Ovary (tissue), 3 donors: Measurements from ENCODE around the gene HDHD2.

ENCODE experiments used
- POLR2A ChIP-seq: fragments of 450-650 bp; IDR thresholded peaks from one replicate; pipeline ENCODE4 v1.6.1; 2017; ENCODE audit warnings: antibody characterized with exemption, mild to moderate bottlenecking, moderate library complexity
- TF ChIP-seq, protein P1 (sequence below), 3 donors: fragments of 450-650 bp in 2 of 3; fragments of 200-600 bp in 1 of 3; IDR thresholded peaks; one replicate each; pipeline versions ENCODE4 v1.5.1 to v1.8.0; 2016 to 2022; ENCODE audit warnings: antibody characterized with exemption in 3 of 3, mild to moderate bottlenecking in 1 of 3
- donor health status: DM: no; HTN: no; CAD: no.

DNA sequence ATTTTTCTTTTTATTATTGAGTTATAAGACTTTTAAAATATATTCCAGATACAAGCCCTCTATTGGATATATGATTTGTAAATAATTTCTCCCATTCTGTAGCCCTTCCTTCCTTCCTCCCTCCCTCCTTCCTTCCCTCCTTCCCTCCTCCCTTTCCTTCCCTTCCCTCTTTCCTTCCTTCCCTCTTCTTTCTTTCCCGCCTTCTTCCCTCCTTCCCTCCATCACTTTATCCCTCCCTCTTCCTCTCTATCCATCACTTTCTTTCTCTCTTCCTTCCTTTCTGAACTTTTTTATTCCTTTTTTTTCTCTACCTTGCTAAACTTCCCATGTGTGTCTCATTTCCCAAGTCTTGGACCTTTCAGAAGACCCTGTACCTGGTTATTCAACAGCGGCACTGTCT, 69.4 kb downstream of the HDHD2 start:
- TF ChIP-seq, protein P1, sequence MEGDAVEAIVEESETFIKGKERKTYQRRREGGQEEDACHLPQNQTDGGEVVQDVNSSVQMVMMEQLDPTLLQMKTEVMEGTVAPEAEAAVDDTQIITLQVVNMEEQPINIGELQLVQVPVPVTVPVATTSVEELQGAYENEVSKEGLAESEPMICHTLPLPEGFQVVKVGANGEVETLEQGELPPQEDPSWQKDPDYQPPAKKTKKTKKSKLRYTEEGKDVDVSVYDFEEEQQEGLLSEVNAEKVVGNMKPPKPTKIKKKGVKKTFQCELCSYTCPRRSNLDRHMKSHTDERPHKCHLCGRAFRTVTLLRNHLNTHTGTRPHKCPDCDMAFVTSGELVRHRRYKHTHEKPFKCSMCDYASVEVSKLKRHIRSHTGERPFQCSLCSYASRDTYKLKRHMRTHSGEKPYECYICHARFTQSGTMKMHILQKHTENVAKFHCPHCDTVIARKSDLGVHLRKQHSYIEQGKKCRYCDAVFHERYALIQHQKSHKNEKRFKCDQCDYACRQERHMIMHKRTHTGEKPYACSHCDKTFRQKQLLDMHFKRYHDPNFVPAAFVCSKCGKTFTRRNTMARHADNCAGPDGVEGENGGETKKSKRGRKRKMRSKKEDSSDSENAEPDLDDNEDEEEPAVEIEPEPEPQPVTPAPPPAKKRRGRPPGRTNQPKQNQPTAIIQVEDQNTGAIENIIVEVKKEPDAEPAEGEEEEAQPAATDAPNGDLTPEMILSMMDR (IDR thresholded peaks at IDR 0.05): no peak
- TF ChIP-seq POLR2A: no peak
